Measurements from ENCODE around the gene CAPZA2.
A peak's percentile ranks its signal among the peaks of the same experiment; 100 is the strongest.
"Not testable (repeated sequence)": the region's sequence is repeated elsewhere in the genome, so short reads cannot be mapped to it uniquely, and the experiment has no call there.

Gene CAPZA2

GRCh38 chr7:116922545-116922944 is 60.2 kb downstream of the CAPZA2 start:
- no peak for DNase-seq

GRCh38 chr7:116924741-116925140 is 62.4 kb downstream of the CAPZA2 start:
- DNase-seq, result no peak

GRCh38 chr7:116929021-116929420 is 66.6 kb downstream of the CAPZA2 start:
- DNase-seq, result peak; percentile 31

GRCh38 chr7:116929914-116930913 is 67.8 kb downstream of the CAPZA2 start:
- peak; percentile 85 for DNase-seq

- DNase-seq, result no peak
These were observed 70.2 kb downstream of the CAPZA2 start for GRCh38 chr7:116932566-116932965.

GRCh38 chr7:116933465-116933864 is 71.1 kb downstream of the CAPZA2 start:
- DNase-seq, result no peak

GRCh38 chr7:116934580-116934979 is 72.2 kb downstream of the CAPZA2 start:
- no peak for DNase-seq

GRCh38 chr7:116936844-116937243 is 74.5 kb downstream of the CAPZA2 start:
- DNase-seq, result not testable (repeated sequence)

GRCh38 chr7:116938678-116939077 is 76.3 kb downstream of the CAPZA2 start:
- DNase-seq, result no peak

GRCh38 chr7:116940689-116941370 is 78.4 kb downstream of the CAPZA2 start:
- DNase-seq, result no peak

- no peak for DNase-seq
These were observed 80.1 kb downstream of the CAPZA2 start for GRCh38 chr7:116942504-116942903.

- peak; percentile 9 for DNase-seq
These were observed 86.5 kb downstream of the CAPZA2 start for GRCh38 chr7:116948934-116949333.

GRCh38 chr7:116949941-116950801 is 87.8 kb downstream of the CAPZA2 start:
- DNase-seq, result no peak

- DNase-seq, result no peak
These were observed 88.5 kb downstream of the CAPZA2 start for GRCh38 chr7:116950889-116951351.

GRCh38 chr7:116951366-116952292 is 89.2 kb downstream of the CAPZA2 start:
- DNase-seq, result no peak

- DNase-seq, result peak; percentile 82
These were observed 90.4 kb downstream of the CAPZA2 start for GRCh38 chr7:116952635-116953371.

GRCh38 chr7:116953372-116953905 is 91.1 kb downstream of the CAPZA2 start, which contains the start of gene ST7:
TSS of gene ST7 (plus strand) at chr7:116953501. CDS start at chr7:116953541, 40 bp downstream.
- DNase-seq, result peak; percentile 82

GRCh38 chr7:116953906-116954838 is 91.8 kb downstream of the CAPZA2 start:
- peak; percentile 72 for DNase-seq

- DNase-seq, result no peak
These were observed 93.0 kb downstream of the CAPZA2 start for GRCh38 chr7:116955340-116955739.
